Posterior cingulate gyrus (tissue), 11 donors: ENCODE measurements around the gene PLEKHG1.

Experiments
- DNase-seq, 10 donors: peaks; one replicate each; pipeline versions ENCODE4 v3.0.0 to v3.0.0-alpha.2; 2020 to 2021; ENCODE audit warnings: mixed read lengths in 3 of 10
- intact Hi-C: fragments of 100-400 bp; cut with DNase I; formaldehyde crosslinking; loops from one replicate; pipeline ENCODE4 v1.15.1; 2023

The PLEKHG1 gene

DNA sequence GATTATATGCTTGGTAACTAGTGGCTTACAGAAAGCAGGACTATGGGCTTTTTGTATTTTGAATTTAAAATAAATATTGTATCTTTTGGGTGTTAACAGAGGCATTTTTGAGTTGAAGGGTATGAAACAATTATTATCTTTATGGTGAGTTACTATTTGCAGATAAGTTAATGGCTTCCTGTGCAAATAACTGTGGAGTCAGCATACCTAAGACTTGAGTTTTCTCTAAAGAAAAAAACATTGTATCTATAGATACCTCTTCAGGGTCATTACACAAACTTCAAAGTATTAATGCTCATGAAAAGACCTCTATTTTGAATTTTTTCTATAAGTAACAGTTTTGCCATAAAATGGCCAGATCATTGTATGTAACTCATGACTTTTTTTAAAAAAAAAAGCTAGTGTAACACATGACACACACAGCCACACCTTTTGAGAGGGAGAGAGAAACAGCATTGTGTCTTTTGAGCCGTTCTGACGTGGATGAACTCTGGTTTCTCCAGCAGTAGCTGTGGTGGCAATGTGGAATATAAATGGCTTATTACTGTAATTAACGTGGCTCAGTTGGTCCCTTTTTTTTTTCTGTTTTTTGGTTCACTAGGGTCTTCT is 36.3 kb downstream of the PLEKHG1 start:
- intact Hi-C loops, result no loop called here
- no peak for DNase-seq

DNA sequence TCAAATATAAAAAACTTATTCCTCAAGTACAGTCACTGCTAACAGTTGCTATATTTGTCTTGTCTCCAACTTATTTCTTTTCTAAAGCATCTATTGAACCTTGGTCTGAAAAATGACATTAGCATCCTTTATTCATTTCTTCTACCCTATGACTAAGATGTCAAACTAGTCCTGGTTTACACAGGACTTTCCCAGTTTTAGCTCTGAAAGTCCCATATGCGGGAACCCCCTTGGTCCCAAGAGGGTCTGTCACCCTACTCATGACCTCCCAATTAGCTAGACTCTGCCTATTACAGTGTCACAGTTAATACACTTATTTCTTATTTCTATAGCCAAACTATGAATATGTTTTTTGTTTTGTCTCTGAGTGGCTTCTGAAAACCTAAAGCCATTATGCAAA is 37.1 kb downstream of the PLEKHG1 start:
- intact Hi-C loops, result no loop called here
- no peak for DNase-seq

DNA sequence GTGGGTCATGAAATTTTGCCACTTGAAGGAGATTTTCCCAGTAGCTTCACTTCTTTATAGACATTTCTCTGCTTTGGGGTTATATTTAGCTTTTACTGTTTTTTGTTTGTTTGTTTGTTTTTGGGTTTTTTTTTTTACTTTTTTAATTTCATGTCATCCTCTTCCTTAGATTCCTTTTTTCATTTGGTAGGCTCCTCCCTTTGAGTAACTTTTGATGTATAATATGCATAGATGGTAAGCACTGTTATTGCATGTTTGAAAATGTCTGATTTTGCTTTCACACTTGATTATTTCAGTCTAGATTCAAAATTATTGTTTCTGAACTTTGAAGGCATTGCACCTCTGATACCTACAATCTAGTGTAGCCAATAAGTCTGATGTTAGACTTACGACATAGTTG is 37.6 kb downstream of the PLEKHG1 start:
- DNase-seq, result no peak
- intact Hi-C loops, result no loop called here

DNA sequence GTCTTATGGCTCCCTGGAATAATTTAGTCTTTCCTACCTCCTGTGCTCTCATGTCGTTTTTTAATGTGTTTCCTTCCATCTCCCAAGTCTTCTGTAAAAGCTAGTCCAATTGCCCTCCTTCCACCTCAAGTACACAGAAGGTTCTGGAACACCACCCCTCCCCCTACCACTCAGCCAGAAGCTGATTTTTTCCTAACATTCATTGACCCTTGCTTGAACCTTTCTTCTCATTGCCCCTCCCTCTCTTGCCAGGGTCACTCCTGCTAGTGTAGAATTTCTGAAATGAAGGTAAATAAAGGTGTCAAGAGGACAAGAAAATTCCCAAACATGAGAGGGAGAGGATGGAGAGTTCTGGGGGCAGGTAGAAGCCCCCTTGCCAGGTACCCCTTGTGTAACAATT is 38.6 kb downstream of the PLEKHG1 start:
- DNase-seq, result no peak
- intact Hi-C loops, result no loop called here

DNA sequence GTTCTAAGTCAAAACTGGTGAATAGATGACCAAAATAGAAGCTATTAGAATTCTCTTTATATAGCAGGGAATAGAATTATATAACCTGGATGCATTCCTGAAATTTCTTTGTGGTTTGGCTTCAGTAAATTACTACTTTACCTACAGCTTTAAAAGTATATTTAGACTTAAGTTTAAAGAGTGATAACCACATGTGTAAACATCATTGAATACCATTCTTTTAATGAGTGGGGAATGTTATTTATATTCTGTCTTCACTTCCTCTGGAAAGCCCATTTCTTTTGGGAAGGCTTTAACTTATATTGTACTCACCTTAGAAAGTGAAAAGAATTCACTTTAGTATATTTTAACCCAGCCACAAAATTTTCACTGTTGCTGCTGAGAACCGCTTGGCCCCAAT is 39.1 kb downstream of the PLEKHG1 start:
- DNase-seq, result no peak
- intact Hi-C loops, result no loop called here

DNA sequence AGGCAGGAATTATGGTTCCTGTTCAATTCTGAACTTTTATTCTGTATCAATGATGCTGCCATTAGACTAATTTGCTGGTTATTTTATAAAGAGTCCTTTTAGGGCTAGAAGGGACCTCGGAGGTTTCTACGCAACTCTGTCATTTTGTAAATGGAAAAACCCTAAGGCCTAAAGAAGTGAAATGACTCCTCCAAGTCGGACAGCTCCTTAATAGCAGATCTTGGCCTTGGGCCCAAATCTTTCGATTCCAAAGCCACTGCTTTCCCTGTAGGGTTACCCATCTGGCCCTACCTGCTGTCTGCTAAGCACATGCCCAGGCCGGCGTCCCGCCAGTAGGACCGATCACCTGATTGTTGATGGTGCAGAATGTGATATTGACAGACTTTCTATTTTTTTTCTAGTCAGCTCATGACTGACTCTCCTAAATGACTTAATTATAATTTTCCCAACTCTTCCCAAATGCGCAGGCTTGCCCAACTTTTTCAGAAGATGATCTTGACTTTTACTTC is 40.2 kb downstream of the PLEKHG1 start:
- intact Hi-C loops, result no loop called here
- DNase-seq, result no peak

DNA sequence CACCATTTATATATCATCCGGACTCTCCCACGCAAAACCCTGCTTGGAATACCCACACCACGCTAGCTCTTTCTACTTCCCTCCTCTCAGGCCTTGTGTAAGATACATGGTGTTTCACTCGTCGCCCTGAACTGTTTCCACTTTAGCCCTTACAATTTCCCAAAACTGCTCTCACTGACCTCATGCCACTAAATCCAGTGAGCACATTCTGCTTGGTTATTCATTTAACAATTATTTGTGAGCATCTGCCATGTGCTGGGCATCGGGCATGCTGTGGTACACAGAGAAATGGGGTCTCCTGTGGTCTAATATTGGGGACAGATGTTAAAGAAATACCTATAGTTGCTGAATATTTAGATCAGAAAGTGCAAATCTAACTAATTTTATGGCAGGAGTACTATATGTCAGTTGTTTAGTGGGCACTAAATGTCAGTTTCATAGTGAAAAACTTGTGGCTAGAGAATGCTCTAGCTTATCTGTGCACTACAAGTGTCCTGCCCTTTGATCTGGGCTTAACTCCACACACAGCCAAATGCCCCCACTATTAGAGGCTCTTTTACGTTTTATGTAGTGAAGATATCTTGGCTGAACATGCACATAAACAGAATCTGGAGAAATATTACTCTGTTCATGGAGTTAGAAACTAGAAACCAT is 41.0 kb downstream of the PLEKHG1 start:
- DNase-seq, result no peak

DNA sequence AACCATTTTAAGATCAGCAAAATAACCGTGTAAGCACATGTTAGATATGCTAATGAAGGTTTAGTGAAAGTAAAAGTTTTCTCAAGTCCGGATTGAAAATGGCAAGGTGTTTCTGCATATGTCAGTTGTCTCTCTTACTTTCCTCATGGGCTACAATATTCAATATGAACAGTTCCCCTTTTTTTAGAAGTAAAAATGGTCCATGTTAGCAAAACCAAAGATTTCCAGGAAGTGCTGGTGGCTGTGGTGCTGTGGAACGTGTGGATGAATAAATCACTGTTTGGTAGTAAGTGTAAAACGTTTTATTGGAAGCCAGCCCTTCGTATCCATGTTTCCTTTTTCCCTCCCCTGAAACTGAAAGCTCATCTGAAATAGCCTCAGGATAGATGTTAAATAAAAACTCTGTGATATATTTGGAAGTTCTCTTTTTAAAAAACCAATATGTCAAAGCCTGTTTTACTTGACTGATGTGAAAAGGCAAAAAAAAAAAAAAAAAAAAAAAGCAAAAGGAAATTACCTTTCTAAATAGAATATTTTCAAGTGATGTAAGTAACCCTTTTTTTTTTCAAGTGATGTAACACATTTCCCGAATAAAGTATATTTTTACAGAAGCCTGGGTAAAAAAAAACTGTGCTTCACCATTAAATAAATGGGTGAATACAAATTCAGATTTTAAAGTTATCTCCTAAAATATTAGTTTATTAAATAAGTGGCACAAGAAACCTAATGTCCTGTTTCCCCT is 41.9 kb downstream of the PLEKHG1 start:
- no peak for DNase-seq
- intact Hi-C loops, result no loop called here

More for the DNA sequence above, 41.0 kb downstream of the PLEKHG1 start:
- intact Hi-C loops, result no loop called here

DNA sequence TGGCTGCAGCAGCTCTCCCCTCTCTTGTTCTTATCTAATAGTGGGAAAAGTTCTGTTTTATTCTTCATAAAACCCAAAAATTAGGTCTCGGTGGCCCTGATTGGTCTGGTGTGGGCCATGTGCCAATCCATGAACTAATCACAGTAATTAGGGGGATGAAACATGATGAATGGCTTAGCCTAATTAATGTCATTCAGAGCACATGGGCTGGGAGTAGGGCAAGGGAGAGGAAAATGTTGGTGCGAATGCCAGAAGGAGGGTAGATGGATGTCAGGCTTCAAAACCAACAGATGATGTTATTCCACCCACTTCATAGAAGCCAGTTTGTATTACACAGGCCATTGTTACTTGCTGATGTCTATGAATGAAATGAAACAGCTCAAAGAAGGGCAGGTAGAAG is 46.5 kb downstream of the PLEKHG1 start:
- no peak for DNase-seq
- intact Hi-C loops, result no loop called here

DNA sequence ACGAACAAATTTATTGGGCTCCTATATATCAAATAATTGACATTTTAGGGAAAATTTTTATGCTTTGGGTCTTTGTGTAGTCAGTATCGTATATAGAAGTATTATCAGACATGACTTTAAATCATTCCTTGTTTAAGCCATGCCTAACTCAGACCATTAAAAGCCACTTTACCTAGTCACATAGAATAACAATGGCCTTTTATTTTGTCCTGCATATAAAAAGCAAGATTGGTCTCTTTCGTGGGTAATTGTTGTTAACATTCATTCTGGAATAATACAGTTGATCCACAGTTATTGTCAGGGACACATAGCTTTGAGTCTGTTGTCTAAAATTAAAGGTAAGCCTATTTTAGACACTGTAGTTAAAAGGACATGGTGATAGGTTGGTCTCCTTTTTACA is 47.4 kb downstream of the PLEKHG1 start:
- no peak for DNase-seq
- intact Hi-C loops, result no loop called here
